ENCODE measurements around the gene GALNT17. TPM values are rescaled to one million over a fixed set of nuclear protein-coding genes. Genes with fewer than 3 reads are reported as not detected.
A peak's percentile ranks its signal among the peaks of the same experiment; 100 is the strongest.

The GALNT17 gene
- total and polyA plus RNA-seq, 2 experiments from 2014 or later: 11.1 to 65.6 TPM

GRCh38 chr7:71133856-71134255 is 1.9 kb downstream of the GALNT17 start:
- H3K4me3 ChIP-seq: peak overlapping the region; percentile 93
- H3K4me1 Mint-ChIP-seq: peaks cover 36% of the 10 kb centered on the region
- H4K20me1 ChIP-seq (replicated peaks; ENCODE audit: insufficient read depth): peaks cover 26% of the 10 kb centered on the region
- peaks cover 10% of the 10 kb centered on the region for H3K27me3 Mint-ChIP-seq (ENCODE audit: insufficient read depth, low read depth, poor library complexity)
- no peak overlapping the region for H2AFZ ChIP-seq
- peak overlapping the region; percentile 89 for H3K4me3 Mint-ChIP-seq
- H3K27ac ChIP-seq (ENCODE audit: low read depth): no peak overlapping the region
- peaks cover 71% of the 10 kb centered on the region for H3K79me2 ChIP-seq (replicated peaks; ENCODE audit: insufficient read depth)
- peaks cover 30% of the 10 kb centered on the region for H3K4me1 ChIP-seq (ENCODE audit: insufficient read depth)
- TF ChIP-seq ZNF331 (CRISPR knock-in tag; IDR thresholded peaks at IDR 0.05; ENCODE audit: low read depth): no peak
- no peak for TF ChIP-seq POLR2AphosphoS5 (IDR thresholded peaks at IDR 0.05; ENCODE audit: low read depth)
- no peak for TF ChIP-seq CTCF (conservative IDR thresholded peaks at IDR 0.05; ENCODE audit: low read depth in 2 of 2)
- no peak for TF ChIP-seq EZH2 (IDR thresholded peaks at IDR 0.05; ENCODE audit: low read depth, unreplicated experiment)
- no peak for TF ChIP-seq CREB1 (CRISPR knock-in tag; IDR thresholded peaks at IDR 0.05; ENCODE audit: low read depth)
- no peak for TF ChIP-seq ETS1 (IDR thresholded peaks at IDR 0.05)
- no peak for TF ChIP-seq ZNF114 (CRISPR knock-in tag; IDR thresholded peaks at IDR 0.05)
- no peaks in the 10 kb centered on the region for H3K36me3 ChIP-seq (ENCODE audit: insufficient read depth)
- DNase-seq (ENCODE audit: low spot score): no peak
- peaks cover 6% of the 10 kb centered on the region; the same call in 1 of the 2 replicates for H3F3A ChIP-seq (replicated peaks; ENCODE audit: low read depth)
- no peak overlapping the region for H3K27ac Mint-ChIP-seq
- H3K27me3 ChIP-seq (ENCODE audit: insufficient read depth): peaks cover 7% of the 10 kb centered on the region; the same call in 1 of the 2 replicates
- H3K9me2 ChIP-seq (ENCODE audit: insufficient read depth): peaks cover 5% of the 10 kb centered on the region; the same call in 1 of the 2 replicates
- no peak for ATAC-seq
- peak overlapping the region; percentile 96 for H3K4me2 ChIP-seq
- H3K36me3 Mint-ChIP-seq (ENCODE audit: low read depth): peaks cover 34% of the 10 kb centered on the region
- peaks cover 6% of the 10 kb centered on the region for H3K9me3 Mint-ChIP-seq

- peaks cover 23% of the 10 kb centered on the region for H3K4me1 ChIP-seq (ENCODE audit: insufficient read depth)
- Mint-ChIP-seq H3K27ac (no peak overlapping the region), H3K4me3 (no peak overlapping the region; the same call in 2 of the 3 replicates), H3K27me3 (ENCODE audit: insufficient read depth, low read depth, poor library complexity) (peaks cover 10% of the 10 kb centered on the region), H3K4me1 (peaks cover 39% of the 10 kb centered on the region), H3K9me3 (peaks cover 6% of the 10 kb centered on the region), H3K36me3 (ENCODE audit: low read depth) (peaks cover 45% of the 10 kb centered on the region)
- no peak overlapping the region for H2AFZ ChIP-seq
- DNase-seq (ENCODE audit: low spot score) (no peak), ATAC-seq (no peak)
- H3K27ac ChIP-seq (ENCODE audit: low read depth): no peak overlapping the region
- peak overlapping the region; percentile 48; the same call in 1 of the 2 replicates for H3K4me2 ChIP-seq
- H3K9me2 ChIP-seq (ENCODE audit: insufficient read depth): peaks cover 5% of the 10 kb centered on the region; the same call in 1 of the 2 replicates
- peaks cover 7% of the 10 kb centered on the region; the same call in 1 of the 2 replicates for H3K27me3 ChIP-seq (ENCODE audit: insufficient read depth)
- peaks cover 30% of the 10 kb centered on the region for H4K20me1 ChIP-seq (replicated peaks; ENCODE audit: insufficient read depth)
- peaks cover 4% of the 10 kb centered on the region; the same call in 1 of the 2 replicates for H3F3A ChIP-seq (replicated peaks; ENCODE audit: low read depth)
- peaks cover 82% of the 10 kb centered on the region for H3K79me2 ChIP-seq (replicated peaks; ENCODE audit: insufficient read depth)
- H3K36me3 ChIP-seq (ENCODE audit: insufficient read depth): no peaks in the 10 kb centered on the region
- no peak overlapping the region for H3K4me3 ChIP-seq
- no peak for TF ChIP-seq ETS1 (IDR thresholded peaks at IDR 0.05)
- TF ChIP-seq ZNF114 (CRISPR knock-in tag; IDR thresholded peaks at IDR 0.05): no peak
- no peak for TF ChIP-seq NANOG (IDR thresholded peaks at IDR 0.05; ENCODE audit: borderline replicate concordance)
- TF ChIP-seq STAT1 (IDR thresholded peaks at IDR 0.05; ENCODE audit: unreplicated experiment): no peak
- no peak for TF ChIP-seq ZNF331 (CRISPR knock-in tag; IDR thresholded peaks at IDR 0.05; ENCODE audit: low read depth)
- no peak for TF ChIP-seq ZNF462 (CRISPR knock-in tag; IDR thresholded peaks at IDR 0.05)
- TF ChIP-seq EZH2 (IDR thresholded peaks at IDR 0.05; ENCODE audit: low read depth, unreplicated experiment): no peak
- TF ChIP-seq JUNB (IDR thresholded peaks at IDR 0.05; ENCODE audit: unreplicated experiment): no peak
Observed at GRCh38 chr7:71135116-71135515, 3.2 kb downstream of the GALNT17 start.

All from GM23338 (cell line).